ENCODE measurements around the gene EIF4G1.

The EIF4G1 gene

DNA sequence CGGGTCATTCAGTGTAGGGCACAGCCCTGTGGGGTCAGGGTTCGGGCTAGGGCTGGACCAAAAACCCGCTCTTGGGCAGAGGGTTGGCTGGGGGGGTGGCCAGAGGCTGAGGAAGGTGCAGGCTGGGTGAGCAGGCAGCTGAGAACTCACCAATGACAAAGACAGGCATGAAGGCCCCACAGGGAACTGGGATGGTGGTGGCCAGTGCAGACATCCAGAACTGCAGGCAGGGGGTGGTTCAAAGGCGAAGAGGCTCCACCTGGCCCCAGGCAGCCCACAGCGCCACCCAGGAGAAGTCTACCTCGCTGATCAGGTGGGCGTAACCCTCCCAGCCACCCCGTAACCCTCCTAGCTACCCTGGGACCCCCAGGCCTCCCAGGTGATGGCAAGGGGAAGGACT lies 40.3 kb downstream of the EIF4G1 start:
- Histone ChIP-seq H3K4me1 (ENCODE audit: control insufficient read depth, low read depth, low read length) (no peaks in the 10 kb centered on the region), H3K9ac (ENCODE audit: low read length) (no peak overlapping the region), H3K9me3 (ENCODE audit: control insufficient read depth, low read depth, low read length) (no peaks in the 10 kb centered on the region), H3K36me3 (ENCODE audit: control insufficient read depth, low read depth, low read length) (peaks cover 31% of the 10 kb centered on the region), H3K27ac (ENCODE audit: low read length) (no peak overlapping the region), H3K27me3 (ENCODE audit: control insufficient read depth, insufficient read depth, low read length) (no peaks in the 10 kb centered on the region), H3K4me3 (ENCODE audit: low read length) (no peak overlapping the region)

DNA sequence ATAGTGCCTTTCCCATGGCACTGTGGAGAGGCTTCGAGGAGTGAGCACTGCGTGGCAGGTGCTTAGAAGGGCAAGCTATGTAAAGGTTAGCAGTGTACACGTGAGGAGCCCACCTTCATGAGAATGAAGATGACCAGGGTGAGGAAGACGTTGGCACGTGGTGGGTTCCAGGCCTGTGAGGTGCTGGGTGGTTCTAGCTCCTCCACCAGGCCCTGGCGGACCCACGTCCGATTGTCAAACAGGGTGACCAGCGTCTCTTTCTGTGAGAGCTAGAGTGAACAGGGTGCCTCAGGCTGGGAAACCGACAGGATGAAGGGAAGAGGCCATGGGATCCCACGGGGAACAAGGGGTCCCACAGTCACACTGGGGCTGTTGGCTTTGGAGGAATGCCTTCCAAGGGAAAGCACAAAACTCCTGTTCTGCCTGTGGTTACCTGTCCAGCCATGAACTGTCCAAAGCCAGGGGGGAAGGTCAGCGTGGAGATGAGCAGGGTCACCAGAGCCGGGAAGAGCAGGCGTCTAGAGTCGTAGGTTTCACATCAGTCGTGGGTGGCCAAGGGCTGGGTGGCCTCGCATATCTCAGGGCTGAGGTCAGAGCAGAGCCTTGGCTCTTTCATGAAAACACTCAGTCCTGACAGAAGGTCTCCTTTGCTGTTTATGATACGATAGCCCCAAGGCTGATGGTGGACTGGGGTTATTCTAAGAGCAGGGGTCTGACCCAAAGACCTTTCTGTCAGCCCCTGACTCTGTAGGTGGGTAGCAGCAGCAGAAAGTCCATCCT lies 41.0 kb downstream of the EIF4G1 start:
- Histone ChIP-seq H3K4me3 (ENCODE audit: low read length) (no peak overlapping the region), H3K9me3 (ENCODE audit: control insufficient read depth, low read depth, low read length) (no peaks in the 10 kb centered on the region), H3K27me3 (ENCODE audit: control insufficient read depth, insufficient read depth, low read length) (peaks cover 5% of the 10 kb centered on the region), H3K9ac (ENCODE audit: low read length) (no peak overlapping the region), H3K4me1 (ENCODE audit: control insufficient read depth, low read depth, low read length) (peaks cover 7% of the 10 kb centered on the region), H3K36me3 (ENCODE audit: control insufficient read depth, low read depth, low read length) (peaks cover 31% of the 10 kb centered on the region), H3K27ac (ENCODE audit: low read length) (no peak overlapping the region)

DNA sequence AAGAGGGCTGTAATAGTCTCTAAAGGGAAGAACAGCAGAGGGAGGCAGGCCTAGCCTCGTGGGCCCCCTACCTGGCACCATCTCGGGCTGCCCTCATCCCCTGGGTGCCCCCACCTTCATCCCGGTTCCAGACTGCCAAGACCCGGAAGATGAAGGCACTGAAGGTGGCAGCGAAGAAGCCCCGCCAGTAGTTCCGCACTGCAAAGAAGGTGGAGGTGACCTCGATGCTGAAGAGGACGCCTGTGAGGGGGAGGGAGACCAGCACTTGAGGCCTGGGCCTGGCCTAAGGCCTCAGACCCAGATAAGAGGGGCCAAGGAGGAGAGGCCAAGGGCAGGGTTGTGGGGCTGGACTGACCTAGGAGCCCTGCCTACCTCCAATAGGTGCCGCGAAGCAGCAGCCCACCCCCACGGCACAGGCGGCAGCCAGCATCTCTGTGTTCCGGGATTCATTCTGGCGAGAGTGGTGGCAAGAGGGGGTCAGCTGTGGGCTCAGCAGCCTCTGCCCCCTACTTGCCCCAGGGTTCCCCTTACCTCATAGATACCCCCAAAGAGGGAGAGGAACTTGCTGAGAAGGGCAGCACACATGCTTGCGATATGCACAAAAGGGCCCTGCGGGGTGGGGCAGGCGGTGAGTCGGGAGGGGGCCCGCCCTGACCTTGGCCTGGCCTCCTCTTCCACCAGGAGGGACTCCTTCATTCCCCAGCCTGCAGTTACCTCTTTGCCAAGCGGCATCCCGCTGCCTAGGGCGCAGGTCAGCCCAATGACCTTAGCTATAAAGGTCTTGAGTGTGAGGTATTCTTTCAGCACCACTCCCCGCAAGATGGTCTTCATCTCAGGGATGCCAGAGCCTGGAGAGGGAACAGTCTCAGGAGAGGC lies 43.1 kb downstream of the EIF4G1 start:
- Histone ChIP-seq H3K4me1 (ENCODE audit: control insufficient read depth, low read depth, low read length) (peaks cover 13% of the 10 kb centered on the region), H3K9ac (ENCODE audit: low read length) (no peak overlapping the region), H3K36me3 (ENCODE audit: control insufficient read depth, low read depth, low read length) (peaks cover 30% of the 10 kb centered on the region), H3K27ac (ENCODE audit: low read length) (no peak overlapping the region), H3K27me3 (ENCODE audit: control insufficient read depth, insufficient read depth, low read length) (peaks cover 13% of the 10 kb centered on the region), H3K9me3 (ENCODE audit: control insufficient read depth, low read depth, low read length) (no peaks in the 10 kb centered on the region), H3K4me3 (ENCODE audit: low read length) (no peak overlapping the region)

DNA sequence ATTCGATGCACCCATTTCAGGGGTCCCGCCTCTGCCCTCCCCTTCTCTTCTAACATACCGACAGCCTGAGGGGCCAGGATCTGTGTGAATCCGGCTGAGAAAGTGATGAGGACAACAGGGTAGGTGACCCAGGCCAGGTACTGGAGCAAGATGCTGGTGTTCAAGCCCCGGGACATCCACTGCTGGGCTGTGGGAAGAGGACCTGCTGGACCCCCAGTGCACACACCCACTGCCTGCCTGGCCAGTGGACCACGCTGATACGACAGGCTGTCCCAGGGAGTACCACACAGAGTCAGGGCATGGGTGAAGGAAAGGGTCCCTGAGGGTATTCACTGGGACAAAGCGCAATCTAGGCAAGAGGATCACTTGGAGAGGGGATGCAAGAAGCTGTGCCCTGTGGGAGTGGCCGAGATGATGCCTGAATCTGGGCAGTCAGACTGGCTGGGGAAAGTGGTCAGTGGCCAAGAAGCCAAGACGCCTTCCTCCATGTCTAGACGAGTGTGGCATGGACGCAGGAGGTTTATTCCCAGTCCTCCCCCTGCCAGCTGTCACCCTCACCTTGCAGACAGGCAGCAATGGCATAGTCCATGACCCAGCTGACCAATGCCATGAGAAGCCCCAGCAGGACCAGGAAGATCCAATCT lies 43.8 kb downstream of the EIF4G1 start:
- peaks cover 26% of the 10 kb centered on the region for H3K36me3 ChIP-seq (ENCODE audit: control insufficient read depth, low read depth, low read length)

DNA sequence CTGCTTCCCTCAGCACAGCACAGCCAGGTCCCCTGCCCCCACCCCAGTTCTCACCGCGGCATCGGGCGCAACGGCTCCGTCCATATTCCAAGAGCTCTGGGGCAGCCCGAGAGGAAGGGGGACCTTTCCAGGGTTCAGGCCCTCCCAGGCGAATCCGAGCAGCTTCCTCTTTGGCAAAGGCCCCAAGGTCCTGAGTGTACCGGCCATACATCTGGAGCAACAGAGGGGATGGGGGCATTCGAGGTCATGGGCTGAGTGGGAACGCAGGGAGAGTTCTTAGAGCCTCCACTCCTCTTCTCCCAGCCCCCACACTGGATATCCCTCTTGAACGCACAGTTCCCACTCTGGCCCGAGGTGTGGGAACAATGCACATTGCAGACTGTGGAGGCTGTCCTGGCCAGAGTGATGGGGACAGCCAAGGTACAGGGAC lies 44.5 kb downstream of the EIF4G1 start:
- peaks cover 13% of the 10 kb centered on the region for H3K4me1 ChIP-seq (ENCODE audit: control insufficient read depth, low read depth, low read length)
- no peak overlapping the region for H3K27ac ChIP-seq (ENCODE audit: low read length)
- H3K36me3 ChIP-seq (ENCODE audit: control insufficient read depth, low read depth, low read length) = peaks cover 26% of the 10 kb centered on the region
- peaks cover 13% of the 10 kb centered on the region for H3K27me3 ChIP-seq (ENCODE audit: control insufficient read depth, insufficient read depth, low read length)
- no peak overlapping the region for H3K4me3 ChIP-seq (ENCODE audit: low read length)
- no peak overlapping the region for H3K9ac ChIP-seq (ENCODE audit: low read length)
- H3K9me3 ChIP-seq (ENCODE audit: control insufficient read depth, low read depth, low read length) = no peaks in the 10 kb centered on the region

More for the DNA sequence above, 43.8 kb downstream of the EIF4G1 start:
- Histone ChIP-seq H3K9ac (ENCODE audit: low read length) (no peak overlapping the region), H3K9me3 (ENCODE audit: control insufficient read depth, low read depth, low read length) (no peaks in the 10 kb centered on the region), H3K27ac (ENCODE audit: low read length) (no peak overlapping the region), H3K4me1 (ENCODE audit: control insufficient read depth, low read depth, low read length) (peaks cover 13% of the 10 kb centered on the region), H3K4me3 (ENCODE audit: low read length) (no peak overlapping the region), H3K27me3 (ENCODE audit: control insufficient read depth, insufficient read depth, low read length) (peaks cover 13% of the 10 kb centered on the region)

DNA sequence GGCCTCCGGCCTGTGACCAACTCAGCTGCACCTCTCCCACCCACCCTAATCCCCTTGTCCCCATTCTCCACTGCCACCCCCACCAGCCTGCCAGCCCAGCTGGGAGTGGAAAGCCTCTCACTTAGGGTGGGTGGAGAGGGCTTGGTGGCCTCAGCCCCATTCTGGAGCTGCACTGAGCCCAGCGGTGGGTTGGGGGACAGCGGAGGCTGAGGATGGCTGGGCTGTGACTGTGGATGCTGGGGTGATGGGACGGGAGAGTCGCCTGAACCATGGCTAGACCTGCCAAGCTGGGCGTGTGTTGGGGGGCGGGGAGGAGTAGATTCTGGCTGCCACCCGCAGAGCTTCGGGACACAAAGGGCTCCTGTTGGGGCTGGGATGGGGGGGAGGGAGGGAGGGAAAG lies 45.2 kb downstream of the EIF4G1 start:
- H3K9ac ChIP-seq (ENCODE audit: low read length) = no peak overlapping the region

DNA sequence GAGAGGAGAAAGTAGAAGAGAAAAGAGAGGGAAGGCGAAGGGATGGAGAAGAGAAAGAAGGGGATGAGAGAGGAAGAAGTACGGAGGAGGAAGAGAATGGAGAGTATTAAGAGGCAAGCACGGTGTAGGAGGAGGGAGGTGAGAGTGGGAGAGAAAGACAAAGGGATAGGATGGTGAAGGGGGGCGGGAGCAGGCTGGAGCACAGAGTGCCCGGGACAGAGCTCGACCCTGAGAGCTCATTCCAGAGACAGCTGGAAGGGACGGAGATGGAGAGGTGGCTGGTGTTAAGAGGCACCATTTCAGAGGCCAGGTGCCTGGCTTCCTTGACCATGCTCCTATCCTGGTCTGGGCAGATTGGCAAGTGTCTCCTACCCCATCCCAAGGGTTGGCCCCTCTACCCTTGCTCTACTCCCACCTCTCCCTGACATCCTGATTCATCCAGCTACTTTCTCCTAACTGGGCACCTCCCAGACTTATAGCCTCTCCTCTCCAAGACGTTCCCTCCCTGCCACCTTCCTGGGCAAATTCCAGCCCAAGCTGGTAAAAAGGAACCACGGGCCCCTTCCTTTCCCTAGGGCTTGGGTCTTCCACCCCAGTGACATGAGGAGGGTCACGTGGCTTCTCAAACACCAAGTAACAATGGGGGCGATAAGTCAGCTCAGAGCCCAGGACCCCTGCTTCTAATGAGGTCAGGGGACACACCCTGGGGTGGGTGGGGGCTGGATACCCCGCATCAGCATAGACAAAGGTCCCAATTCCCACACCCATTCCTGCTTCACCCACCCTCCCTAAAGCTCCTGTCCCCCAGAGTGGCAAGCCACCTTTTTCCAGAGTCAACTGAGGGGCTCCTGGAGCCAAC lies 45.9 kb downstream of the EIF4G1 start:
- Histone ChIP-seq H3K27me3 (ENCODE audit: control insufficient read depth, insufficient read depth, low read length) (peaks cover 13% of the 10 kb centered on the region), H3K36me3 (ENCODE audit: control insufficient read depth, low read depth, low read length) (peaks cover 29% of the 10 kb centered on the region), H3K4me1 (ENCODE audit: control insufficient read depth, low read depth, low read length) (peaks cover 13% of the 10 kb centered on the region), H3K9me3 (ENCODE audit: control insufficient read depth, low read depth, low read length) (no peaks in the 10 kb centered on the region), H3K4me3 (ENCODE audit: low read length) (peak overlapping the region; percentile 82), H3K9ac (ENCODE audit: low read length) (no peak overlapping the region), H3K27ac (ENCODE audit: low read length) (no peak overlapping the region)

More for the DNA sequence above, 45.2 kb downstream of the EIF4G1 start:
- H3K36me3 ChIP-seq (ENCODE audit: control insufficient read depth, low read depth, low read length) = peaks cover 26% of the 10 kb centered on the region
- H3K4me1 ChIP-seq (ENCODE audit: control insufficient read depth, low read depth, low read length) = peaks cover 13% of the 10 kb centered on the region
- peaks cover 13% of the 10 kb centered on the region for H3K27me3 ChIP-seq (ENCODE audit: control insufficient read depth, insufficient read depth, low read length)
- peak overlapping the region; percentile 21 for H3K4me3 ChIP-seq (ENCODE audit: low read length)
- no peaks in the 10 kb centered on the region for H3K9me3 ChIP-seq (ENCODE audit: control insufficient read depth, low read depth, low read length)
- no peak overlapping the region for H3K27ac ChIP-seq (ENCODE audit: low read length)

DNA sequence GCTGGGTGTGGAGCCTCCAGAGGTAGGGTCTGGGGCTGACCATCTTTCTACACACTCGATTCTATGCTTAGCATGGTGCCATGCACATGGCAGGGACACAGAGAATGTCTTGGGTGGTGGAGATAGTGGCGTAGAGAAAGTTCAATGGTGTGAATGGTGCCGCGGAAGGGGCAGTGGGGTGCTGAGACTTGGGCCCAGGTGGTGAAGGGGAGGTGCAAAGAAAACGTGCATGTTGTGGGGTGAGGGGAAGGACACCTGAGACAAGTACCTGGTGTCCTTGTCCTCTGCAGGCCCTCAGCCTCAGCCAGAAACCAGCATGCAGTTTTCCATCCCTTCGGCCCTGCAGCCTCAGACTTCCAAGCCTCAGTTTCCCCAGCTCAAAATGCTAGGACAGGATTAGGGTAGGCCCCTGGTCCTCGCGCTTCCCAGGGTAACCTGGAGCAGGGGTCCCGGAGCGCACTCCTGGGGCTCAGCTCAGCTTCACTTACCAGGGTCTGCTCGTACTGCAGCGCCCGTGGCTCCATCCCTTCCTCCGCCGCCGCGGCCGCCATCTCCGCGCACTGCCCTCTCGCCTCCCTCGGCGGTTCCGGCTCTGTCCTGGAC lies 46.6 kb downstream of the EIF4G1 start:
- Histone ChIP-seq H3K36me3 (ENCODE audit: control insufficient read depth, low read depth, low read length) (peaks cover 22% of the 10 kb centered on the region), H3K9ac (ENCODE audit: low read length) (peak overlapping the region; percentile 36), H3K4me1 (ENCODE audit: control insufficient read depth, low read depth, low read length) (peaks cover 13% of the 10 kb centered on the region), H3K4me3 (ENCODE audit: low read length) (peak overlapping the region; percentile 82), H3K27me3 (ENCODE audit: control insufficient read depth, insufficient read depth, low read length) (peaks cover 13% of the 10 kb centered on the region), H3K9me3 (ENCODE audit: control insufficient read depth, low read depth, low read length) (no peaks in the 10 kb centered on the region), H3K27ac (ENCODE audit: low read length) (no peak overlapping the region)

DNA sequence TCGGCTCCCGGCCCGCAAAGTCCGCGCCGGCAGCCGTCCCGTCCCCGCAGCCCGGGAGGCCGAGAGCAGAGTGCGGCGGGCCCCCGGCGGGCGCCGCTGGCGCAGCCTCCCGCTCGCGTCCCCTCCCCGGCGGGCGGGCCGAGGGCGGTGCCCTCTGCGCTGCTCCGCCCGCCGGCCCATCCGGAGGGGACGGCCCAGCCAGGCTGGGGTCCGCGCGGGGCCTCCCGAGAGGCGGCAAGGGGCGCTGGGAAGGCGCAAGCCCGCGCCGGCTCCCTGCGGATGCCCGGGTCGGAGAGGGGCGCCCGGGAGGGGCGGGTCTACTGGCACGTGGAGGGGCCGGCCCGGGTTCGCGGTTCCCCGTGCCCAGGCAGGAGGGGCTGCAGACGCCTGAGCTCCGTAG lies 47.1 kb downstream of the EIF4G1 start, which contains the start of the genes CLCN2 and POLR2H:
Gene CLCN2 (minus strand): TSS at position 74 of the 400 bp plus-strand sequence. CDS start 126 bp downstream, outside the sequence.
Gene POLR2H (plus strand): TSS at position 179 of the 400 bp plus-strand sequence. CDS start 1,783 bp downstream, outside the sequence.
- peaks cover 13% of the 10 kb centered on the region for H3K4me1 ChIP-seq (ENCODE audit: control insufficient read depth, low read depth, low read length)
- H3K9ac ChIP-seq (ENCODE audit: low read length) = peak within 1 kb of the TSS; percentile 88

DNA sequence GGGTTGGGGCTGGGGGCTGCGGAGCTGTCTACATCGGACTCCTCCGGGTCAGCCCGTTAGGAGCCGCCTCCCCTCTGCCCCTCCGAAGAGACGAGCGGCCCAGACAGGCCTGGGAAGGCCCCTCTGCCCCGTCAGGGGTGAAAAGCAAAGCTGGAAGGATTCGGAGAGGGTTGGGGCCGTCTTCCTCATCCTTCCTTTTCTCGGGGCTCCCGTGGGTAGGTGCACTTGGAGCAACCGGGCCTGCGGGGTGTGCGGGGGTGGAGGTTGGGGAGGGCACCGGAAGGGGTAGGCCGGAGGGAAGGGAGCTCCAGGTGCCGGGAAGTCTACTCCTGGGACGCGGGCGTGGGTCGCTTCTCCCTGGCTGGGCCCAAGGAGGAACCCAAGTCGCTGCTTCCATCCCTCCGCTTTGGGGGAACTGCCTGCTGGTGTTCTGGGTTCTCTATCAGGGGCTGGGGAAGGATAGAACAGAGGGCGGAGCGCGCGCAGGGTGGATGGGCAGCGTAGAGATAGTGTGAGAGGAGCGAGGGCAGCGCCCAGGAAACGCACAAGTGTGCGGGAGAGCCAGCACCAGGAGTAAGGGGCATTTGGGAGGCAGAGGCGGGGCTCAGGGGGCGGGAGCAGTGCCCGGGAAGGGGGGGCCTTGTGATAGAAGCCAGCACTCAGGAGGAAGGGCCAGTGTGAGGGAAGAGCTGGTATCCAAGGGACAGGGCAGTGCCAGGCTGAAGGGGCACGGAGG lies 47.7 kb downstream of the EIF4G1 start:
- Histone ChIP-seq H3K4me3 (ENCODE audit: low read length) (peak overlapping the region; percentile 82), H3K27ac (ENCODE audit: low read length) (no peak overlapping the region), H3K9me3 (ENCODE audit: control insufficient read depth, low read depth, low read length) (no peaks in the 10 kb centered on the region), H3K36me3 (ENCODE audit: control insufficient read depth, low read depth, low read length) (peaks cover 16% of the 10 kb centered on the region), H3K27me3 (ENCODE audit: control insufficient read depth, insufficient read depth, low read length) (peaks cover 13% of the 10 kb centered on the region), H3K9ac (ENCODE audit: low read length) (peak overlapping the region; percentile 88), H3K4me1 (ENCODE audit: control insufficient read depth, low read depth, low read length) (peaks cover 13% of the 10 kb centered on the region)

More for the DNA sequence above, 47.1 kb downstream of the EIF4G1 start, which contains the start of the genes CLCN2 and POLR2H:
- Histone ChIP-seq H3K36me3 (ENCODE audit: control insufficient read depth, low read depth, low read length) (peaks cover 20% of the 10 kb centered on the region), H3K27me3 (ENCODE audit: control insufficient read depth, insufficient read depth, low read length) (peaks cover 13% of the 10 kb centered on the region), H3K4me3 (ENCODE audit: low read length) (peak within 1 kb of the TSS; percentile 82), H3K27ac (ENCODE audit: low read length) (no peak within 1 kb of the TSS), H3K9me3 (ENCODE audit: control insufficient read depth, low read depth, low read length) (no peaks in the 10 kb centered on the region)

Data from iPS-18a (cell line).